ENCODE data around the gene TGFBR2. TPM values are rescaled to one million over a fixed set of nuclear protein-coding genes. Genes with fewer than 3 reads are reported as not detected.
A peak's percentile ranks its signal among the peaks of the same experiment; 100 is the strongest.

TGFBR2 gene
- total and polyA plus RNA-seq, 2 experiments from 2014 or later = 4.7 to 13.0 TPM

DNA sequence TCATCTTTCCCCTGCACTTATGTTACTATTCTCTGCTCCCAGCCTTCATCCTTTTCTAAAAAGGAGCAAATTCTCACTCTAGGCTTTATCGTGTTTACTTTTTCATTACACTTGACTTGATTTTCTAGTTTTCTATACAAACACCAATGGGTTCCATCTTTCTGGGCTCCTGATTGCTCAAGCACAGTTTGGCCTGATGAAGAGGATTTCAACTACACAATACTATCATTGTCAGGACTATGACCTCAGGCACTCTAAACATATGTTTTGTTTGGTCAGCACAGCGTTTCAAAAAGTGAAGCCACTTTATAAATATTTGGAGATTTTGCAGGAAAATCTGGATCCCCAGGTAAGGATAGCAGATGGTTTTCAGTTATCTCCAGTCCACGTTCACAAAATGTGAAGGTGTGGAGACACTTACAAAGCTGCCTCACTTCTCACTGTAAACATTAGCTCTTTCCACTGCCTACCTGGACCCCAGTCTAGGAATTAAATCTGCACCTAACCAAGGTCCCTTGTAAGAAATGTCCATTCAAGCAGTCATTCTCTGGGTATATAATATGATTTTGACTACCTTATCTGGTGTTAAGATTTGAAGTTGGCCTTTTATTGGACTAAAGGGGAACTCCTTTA is 86.2 kb downstream of the TGFBR2 start (continued):
- TF ChIP-seq, protein P1, sequence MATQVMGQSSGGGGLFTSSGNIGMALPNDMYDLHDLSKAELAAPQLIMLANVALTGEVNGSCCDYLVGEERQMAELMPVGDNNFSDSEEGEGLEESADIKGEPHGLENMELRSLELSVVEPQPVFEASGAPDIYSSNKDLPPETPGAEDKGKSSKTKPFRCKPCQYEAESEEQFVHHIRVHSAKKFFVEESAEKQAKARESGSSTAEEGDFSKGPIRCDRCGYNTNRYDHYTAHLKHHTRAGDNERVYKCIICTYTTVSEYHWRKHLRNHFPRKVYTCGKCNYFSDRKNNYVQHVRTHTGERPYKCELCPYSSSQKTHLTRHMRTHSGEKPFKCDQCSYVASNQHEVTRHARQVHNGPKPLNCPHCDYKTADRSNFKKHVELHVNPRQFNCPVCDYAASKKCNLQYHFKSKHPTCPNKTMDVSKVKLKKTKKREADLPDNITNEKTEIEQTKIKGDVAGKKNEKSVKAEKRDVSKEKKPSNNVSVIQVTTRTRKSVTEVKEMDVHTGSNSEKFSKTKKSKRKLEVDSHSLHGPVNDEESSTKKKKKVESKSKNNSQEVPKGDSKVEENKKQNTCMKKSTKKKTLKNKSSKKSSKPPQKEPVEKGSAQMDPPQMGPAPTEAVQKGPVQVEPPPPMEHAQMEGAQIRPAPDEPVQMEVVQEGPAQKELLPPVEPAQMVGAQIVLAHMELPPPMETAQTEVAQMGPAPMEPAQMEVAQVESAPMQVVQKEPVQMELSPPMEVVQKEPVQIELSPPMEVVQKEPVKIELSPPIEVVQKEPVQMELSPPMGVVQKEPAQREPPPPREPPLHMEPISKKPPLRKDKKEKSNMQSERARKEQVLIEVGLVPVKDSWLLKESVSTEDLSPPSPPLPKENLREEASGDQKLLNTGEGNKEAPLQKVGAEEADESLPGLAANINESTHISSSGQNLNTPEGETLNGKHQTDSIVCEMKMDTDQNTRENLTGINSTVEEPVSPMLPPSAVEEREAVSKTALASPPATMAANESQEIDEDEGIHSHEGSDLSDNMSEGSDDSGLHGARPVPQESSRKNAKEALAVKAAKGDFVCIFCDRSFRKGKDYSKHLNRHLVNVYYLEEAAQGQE (IDR thresholded peaks at IDR 0.05; ENCODE audit: unreplicated experiment) = no peak
- TF ChIP-seq ZNF114 (CRISPR knock-in tag; IDR thresholded peaks at IDR 0.05) = no peak

DNA sequence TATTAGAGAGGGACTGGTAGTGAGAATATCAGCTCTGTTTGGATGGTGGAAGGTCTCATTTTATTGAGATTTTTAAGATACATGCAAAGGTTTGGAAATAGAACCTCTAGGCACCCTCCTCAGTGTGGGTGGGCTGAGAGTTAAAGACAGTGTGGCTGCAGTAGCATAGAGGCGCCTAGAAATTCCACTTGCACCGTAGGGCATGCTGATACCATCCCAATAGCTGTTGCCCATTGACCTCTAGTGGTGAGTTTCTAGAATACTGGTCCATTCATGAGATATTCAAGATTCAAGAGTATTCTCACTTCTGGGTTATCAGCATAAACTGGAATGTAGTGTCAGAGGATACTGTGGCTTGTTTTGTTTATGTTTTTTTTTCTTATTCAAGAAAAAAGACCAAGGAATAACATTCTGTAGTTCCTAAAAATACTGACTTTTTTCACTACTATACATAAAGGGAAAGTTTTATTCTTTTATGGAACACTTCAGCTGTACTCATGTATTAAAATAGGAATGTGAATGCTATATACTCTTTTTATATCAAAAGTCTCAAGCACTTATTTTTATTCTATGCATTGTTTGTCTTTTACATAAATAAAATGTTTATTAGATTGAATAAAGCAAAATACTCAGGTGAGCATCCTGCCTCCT is 87.2 kb downstream of the TGFBR2 start:
- H3K4me1 ChIP-seq (ENCODE audit: insufficient read depth) = peaks cover 41% of the 10 kb centered on the region
- DNase-seq (ENCODE audit: low spot score) = peak; percentile 89

More for the DNA sequence above, 87.2 kb downstream of the TGFBR2 start:
- H3K4me2 ChIP-seq = no peak overlapping the region
- no peak overlapping the region for H2AFZ ChIP-seq
- H3F3A ChIP-seq (replicated peaks; ENCODE audit: low read depth) = 0 out of 2 replicates have a peak, but pooled peaks cover 5% of the 10 kb centered on the region
- Mint-ChIP-seq H3K27me3 (ENCODE audit: insufficient read depth, low read depth, poor library complexity) (peaks cover 5% of the 10 kb centered on the region), H3K27ac (no peak overlapping the region), H3K4me3 (no peak overlapping the region), H3K9me3 (no peaks in the 10 kb centered on the region), H3K36me3 (ENCODE audit: low read depth) (peaks cover 44% of the 10 kb centered on the region), H3K4me1 (peaks cover 48% of the 10 kb centered on the region)
- peaks cover 4% of the 10 kb centered on the region; the same call in 1 of the 2 replicates for H3K9me2 ChIP-seq (ENCODE audit: insufficient read depth)
- TF ChIP-seq, protein P2, sequence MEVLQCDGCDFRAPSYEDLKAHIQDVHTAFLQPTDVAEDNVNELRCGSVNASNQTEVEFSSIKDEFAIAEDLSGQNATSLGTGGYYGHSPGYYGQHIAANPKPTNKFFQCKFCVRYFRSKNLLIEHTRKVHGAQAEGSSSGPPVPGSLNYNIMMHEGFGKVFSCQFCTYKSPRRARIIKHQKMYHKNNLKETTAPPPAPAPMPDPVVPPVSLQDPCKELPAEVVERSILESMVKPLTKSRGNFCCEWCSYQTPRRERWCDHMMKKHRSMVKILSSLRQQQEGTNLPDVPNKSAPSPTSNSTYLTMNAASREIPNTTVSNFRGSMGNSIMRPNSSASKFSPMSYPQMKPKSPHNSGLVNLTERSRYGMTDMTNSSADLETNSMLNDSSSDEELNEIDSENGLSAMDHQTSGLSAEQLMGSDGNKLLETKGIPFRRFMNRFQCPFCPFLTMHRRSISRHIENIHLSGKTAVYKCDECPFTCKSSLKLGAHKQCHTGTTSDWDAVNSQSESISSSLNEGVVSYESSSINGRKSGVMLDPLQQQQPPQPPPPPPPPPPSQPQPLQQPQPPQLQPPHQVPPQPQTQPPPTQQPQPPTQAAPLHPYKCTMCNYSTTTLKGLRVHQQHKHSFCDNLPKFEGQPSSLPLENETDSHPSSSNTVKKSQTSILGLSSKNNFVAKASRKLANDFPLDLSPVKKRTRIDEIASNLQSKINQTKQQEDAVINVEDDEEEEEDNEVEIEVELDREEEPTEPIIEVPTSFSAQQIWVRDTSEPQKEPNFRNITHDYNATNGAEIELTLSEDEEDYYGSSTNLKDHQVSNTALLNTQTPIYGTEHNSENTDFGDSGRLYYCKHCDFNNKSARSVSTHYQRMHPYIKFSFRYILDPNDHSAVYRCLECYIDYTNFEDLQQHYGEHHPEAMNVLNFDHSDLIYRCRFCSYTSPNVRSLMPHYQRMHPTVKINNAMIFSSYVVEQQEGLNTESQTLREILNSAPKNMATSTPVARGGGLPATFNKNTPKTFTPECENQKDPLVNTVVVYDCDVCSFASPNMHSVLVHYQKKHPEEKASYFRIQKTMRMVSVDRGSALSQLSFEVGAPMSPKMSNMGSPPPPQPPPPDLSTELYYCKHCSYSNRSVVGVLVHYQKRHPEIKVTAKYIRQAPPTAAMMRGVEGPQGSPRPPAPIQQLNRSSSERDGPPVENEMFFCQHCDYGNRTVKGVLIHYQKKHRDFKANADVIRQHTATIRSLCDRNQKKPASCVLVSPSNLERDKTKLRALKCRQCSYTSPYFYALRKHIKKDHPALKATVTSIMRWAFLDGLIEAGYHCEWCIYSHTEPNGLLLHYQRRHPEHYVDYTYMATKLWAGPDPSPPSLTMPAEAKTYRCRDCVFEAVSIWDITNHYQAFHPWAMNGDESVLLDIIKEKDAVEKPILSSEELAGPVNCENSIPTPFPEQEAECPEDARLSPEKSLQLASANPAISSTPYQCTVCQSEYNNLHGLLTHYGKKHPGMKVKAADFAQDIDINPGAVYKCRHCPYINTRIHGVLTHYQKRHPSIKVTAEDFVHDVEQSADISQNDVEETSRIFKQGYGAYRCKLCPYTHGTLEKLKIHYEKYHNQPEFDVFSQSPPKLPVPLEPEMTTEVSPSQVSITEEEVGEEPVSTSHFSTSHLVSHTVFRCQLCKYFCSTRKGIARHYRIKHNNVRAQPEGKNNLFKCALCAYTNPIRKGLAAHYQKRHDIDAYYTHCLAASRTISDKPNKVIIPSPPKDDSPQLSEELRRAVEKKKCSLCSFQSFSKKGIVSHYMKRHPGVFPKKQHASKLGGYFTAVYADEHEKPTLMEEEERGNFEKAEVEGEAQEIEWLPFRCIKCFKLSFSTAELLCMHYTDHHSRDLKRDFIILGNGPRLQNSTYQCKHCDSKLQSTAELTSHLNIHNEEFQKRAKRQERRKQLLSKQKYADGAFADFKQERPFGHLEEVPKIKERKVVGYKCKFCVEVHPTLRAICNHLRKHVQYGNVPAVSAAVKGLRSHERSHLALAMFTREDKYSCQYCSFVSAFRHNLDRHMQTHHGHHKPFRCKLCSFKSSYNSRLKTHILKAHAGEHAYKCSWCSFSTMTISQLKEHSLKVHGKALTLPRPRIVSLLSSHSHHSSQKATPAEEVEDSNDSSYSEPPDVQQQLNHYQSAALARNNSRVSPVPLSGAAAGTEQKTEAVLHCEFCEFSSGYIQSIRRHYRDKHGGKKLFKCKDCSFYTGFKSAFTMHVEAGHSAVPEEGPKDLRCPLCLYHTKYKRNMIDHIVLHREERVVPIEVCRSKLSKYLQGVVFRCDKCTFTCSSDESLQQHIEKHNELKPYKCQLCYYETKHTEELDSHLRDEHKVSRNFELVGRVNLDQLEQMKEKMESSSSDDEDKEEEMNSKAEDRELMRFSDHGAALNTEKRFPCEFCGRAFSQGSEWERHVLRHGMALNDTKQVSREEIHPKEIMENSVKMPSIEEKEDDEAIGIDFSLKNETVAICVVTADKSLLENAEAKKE (CRISPR knock-in tag; IDR thresholded peaks at IDR 0.05) = no peak
- TF ChIP-seq, protein P3, sequence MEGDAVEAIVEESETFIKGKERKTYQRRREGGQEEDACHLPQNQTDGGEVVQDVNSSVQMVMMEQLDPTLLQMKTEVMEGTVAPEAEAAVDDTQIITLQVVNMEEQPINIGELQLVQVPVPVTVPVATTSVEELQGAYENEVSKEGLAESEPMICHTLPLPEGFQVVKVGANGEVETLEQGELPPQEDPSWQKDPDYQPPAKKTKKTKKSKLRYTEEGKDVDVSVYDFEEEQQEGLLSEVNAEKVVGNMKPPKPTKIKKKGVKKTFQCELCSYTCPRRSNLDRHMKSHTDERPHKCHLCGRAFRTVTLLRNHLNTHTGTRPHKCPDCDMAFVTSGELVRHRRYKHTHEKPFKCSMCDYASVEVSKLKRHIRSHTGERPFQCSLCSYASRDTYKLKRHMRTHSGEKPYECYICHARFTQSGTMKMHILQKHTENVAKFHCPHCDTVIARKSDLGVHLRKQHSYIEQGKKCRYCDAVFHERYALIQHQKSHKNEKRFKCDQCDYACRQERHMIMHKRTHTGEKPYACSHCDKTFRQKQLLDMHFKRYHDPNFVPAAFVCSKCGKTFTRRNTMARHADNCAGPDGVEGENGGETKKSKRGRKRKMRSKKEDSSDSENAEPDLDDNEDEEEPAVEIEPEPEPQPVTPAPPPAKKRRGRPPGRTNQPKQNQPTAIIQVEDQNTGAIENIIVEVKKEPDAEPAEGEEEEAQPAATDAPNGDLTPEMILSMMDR (conservative IDR thresholded peaks at IDR 0.05; ENCODE audit: low read depth in 2 of 2) = peak; percentile 95 to 96
- H3K79me2 ChIP-seq (replicated peaks; ENCODE audit: insufficient read depth) = no peaks in the 10 kb centered on the region
- H3K27ac ChIP-seq (ENCODE audit: low read depth) = no peak overlapping the region
- H3K36me3 ChIP-seq (ENCODE audit: insufficient read depth) = peaks cover 8% of the 10 kb centered on the region; the same call in 1 of the 2 replicates
- no peak overlapping the region for H3K4me3 ChIP-seq
- ATAC-seq = peak; percentile 96
- H3K27me3 ChIP-seq (ENCODE audit: insufficient read depth) = no peaks in the 10 kb centered on the region
- H4K20me1 ChIP-seq (replicated peaks; ENCODE audit: insufficient read depth) = no peaks in the 10 kb centered on the region

All from GM23338 (cell line).